ENCODE measurements around the gene GALNT10. TPM values are rescaled to one million over a fixed set of nuclear protein-coding genes. Genes with fewer than 3 reads are reported as not detected.

GALNT10 gene
- total and polyA plus RNA-seq, 9 of the 15 experiments (the other 6 are each of a cell fraction or from before 2014, with no cell fraction given) = 4.6 to 37.1 (median 13.3) TPM

GRCh38 chr5:154251529-154251928 is 61.0 kb downstream of the GALNT10 start (continued):
- no peak for TF ChIP-seq ZBTB49 (CRISPR knock-in tag; IDR thresholded peaks at IDR 0.05; ENCODE audit: borderline replicate concordance)
- TF ChIP-seq PRMT5 (CRISPR knock-in tag; IDR thresholded peaks at IDR 0.05) = no peak
- no peak for TF ChIP-seq CREBBP (IDR thresholded peaks at IDR 0.05; ENCODE audit: low read depth, low read length)
- no peak for TF ChIP-seq CBX3 (IDR thresholded peaks at IDR 0.05; ENCODE audit: borderline replicate concordance in 1 of 2, low read length in 2 of 2)
- TF ChIP-seq MAFG (tag; conservative IDR thresholded peaks at IDR 0.05) = no peak
- TF ChIP-seq RBM17 (IDR thresholded peaks at IDR 0.05; ENCODE audit: borderline replicate concordance, low read depth, low read length) = no peak
- no peak for TF ChIP-seq CEBPB (tag; IDR thresholded peaks at IDR 0.05)
- TF ChIP-seq CHD1 (IDR thresholded peaks at IDR 0.05; ENCODE audit: low read length) = no peak
- no peak for TF ChIP-seq ELF4 (CRISPR knock-in tag; IDR thresholded peaks at IDR 0.05)
- TF ChIP-seq ZFP91 (CRISPR knock-in tag; IDR thresholded peaks at IDR 0.05) = no peak
- no peak for TF ChIP-seq NCOA1 (IDR thresholded peaks at IDR 0.05; ENCODE audit: low read depth)
- no peak for TF ChIP-seq ZNF197 (CRISPR knock-in tag; IDR thresholded peaks at IDR 0.05; ENCODE audit: low read depth)
- TF ChIP-seq HBP1 (CRISPR knock-in tag; IDR thresholded peaks at IDR 0.05) = no peak
- TF ChIP-seq ZNF23 (CRISPR knock-in tag; IDR thresholded peaks at IDR 0.05) = no peak
- no peak for TF ChIP-seq CBX2 (IDR thresholded peaks at IDR 0.05; ENCODE audit: insufficient read depth, low read length, poor library complexity, severe bottlenecking)
- no peak for TF ChIP-seq POLR2A (conservative IDR thresholded peaks at IDR 0.05)
- TF ChIP-seq HNRNPUL1 (IDR thresholded peaks at IDR 0.05; ENCODE audit: low read length) = no peak

All from K562 (cell line).